ENCODE measurements around the gene TAF11L7. TPM values are rescaled to one million over a fixed set of nuclear protein-coding genes. Genes with fewer than 3 reads are reported as not detected.
"Not testable (repeated sequence)": the region's sequence is repeated elsewhere in the genome, so short reads cannot be mapped to it uniquely, and the experiment has no call there.

The TAF11L7 gene
- not detected in 2 replicates for total RNA-seq (2014; rRNA removed; shearing (Covaris generic); ENCODE audit: low replicate concordance)

- not testable (repeated sequence) for H3K9me3 ChIP-seq, H3K27me3 ChIP-seq, H3K36me3 ChIP-seq, DNase-seq, H3K4me3 ChIP-seq
These were observed at the start of gene TAF11L7 for GRCh38 chr5:17585658-17586057. TSS of gene TAF11L7 (minus strand) at chr5:17585758.

GRCh38 chr5:17634160-17634559 is 48.6 kb upstream of the TAF11L7 start, which contains the start of gene TAF11L14:
TSS of gene TAF11L14 (plus strand) at chr5:17634460.
- no peak for DNase-seq
- H3K27me3 ChIP-seq = peaks cover 2% of the 10 kb centered on the region; the same call in 1 of the 2 replicates
- H3K4me3 ChIP-seq = no peak within 1 kb of the TSS
- no peaks in the 10 kb centered on the region for H3K36me3 ChIP-seq
- H3K9me3 ChIP-seq = no peaks in the 10 kb centered on the region

- H3K4me3 ChIP-seq, H3K27me3 ChIP-seq, H3K9me3 ChIP-seq, H3K36me3 ChIP-seq, DNase-seq: not testable (repeated sequence)
These were observed 46.2 kb upstream of the TAF11L7 start, which contains the start of gene TAF11L13 for GRCh38 chr5:17631788-17632187. TSS of gene TAF11L13 (plus strand) at chr5:17632088.

GRCh38 chr5:17625686-17626085 is 40.1 kb upstream of the TAF11L7 start:
- Histone ChIP-seq H3K4me3 (no peak overlapping the region), H3K27me3 (peaks cover 4% of the 10 kb centered on the region), H3K9me3 (no peaks in the 10 kb centered on the region), H3K36me3 (no peaks in the 10 kb centered on the region)
- DNase-seq = no peak

- Histone ChIP-seq H3K36me3 (no peaks in the 10 kb centered on the region), H3K27me3 (no peaks in the 10 kb centered on the region), H3K4me3 (no peak overlapping the region), H3K9me3 (no peaks in the 10 kb centered on the region)
- DNase-seq = no peak
These were observed 35.1 kb upstream of the TAF11L7 start for GRCh38 chr5:17620627-17621026.

GRCh38 chr5:17619354-17619753 is 33.8 kb upstream of the TAF11L7 start:
- H3K9me3 ChIP-seq = no peaks in the 10 kb centered on the region
- H3K27me3 ChIP-seq = no peaks in the 10 kb centered on the region
- no peak overlapping the region for H3K4me3 ChIP-seq
- peak; percentile 74 for DNase-seq
- no peaks in the 10 kb centered on the region for H3K36me3 ChIP-seq

- no peak for DNase-seq
- H3K27me3 ChIP-seq = no peaks in the 10 kb centered on the region
- no peaks in the 10 kb centered on the region for H3K9me3 ChIP-seq
- no peak overlapping the region for H3K4me3 ChIP-seq
- H3K36me3 ChIP-seq = no peaks in the 10 kb centered on the region
These were observed 29.5 kb upstream of the TAF11L7 start for GRCh38 chr5:17614872-17615605.

- H3K36me3 ChIP-seq, DNase-seq, H3K9me3 ChIP-seq, H3K4me3 ChIP-seq, H3K27me3 ChIP-seq: not testable (repeated sequence)
These were observed 24.5 kb upstream of the TAF11L7 start, which contains the start of gene TAF11L12 for GRCh38 chr5:17610092-17610491. TSS of gene TAF11L12 (plus strand) at chr5:17610392.

GRCh38 chr5:17607461-17607860 is 21.9 kb upstream of the TAF11L7 start:
- not testable (repeated sequence) for H3K9me3 ChIP-seq, H3K36me3 ChIP-seq, H3K27me3 ChIP-seq, H3K4me3 ChIP-seq, DNase-seq

GRCh38 chr5:17604951-17605350 is 19.4 kb upstream of the TAF11L7 start:
- no peak overlapping the region for H3K4me3 ChIP-seq
- H3K36me3 ChIP-seq = no peaks in the 10 kb centered on the region
- no peaks in the 10 kb centered on the region for H3K27me3 ChIP-seq
- no peak for DNase-seq
- H3K9me3 ChIP-seq = 0 out of 2 replicates have a peak, but pooled peaks cover 2% of the 10 kb centered on the region

- DNase-seq, H3K27me3 ChIP-seq, H3K36me3 ChIP-seq, H3K9me3 ChIP-seq, H3K4me3 ChIP-seq: not testable (repeated sequence)
These were observed 18.3 kb upstream of the TAF11L7 start, which contains the start of gene TAF11L11 for GRCh38 chr5:17603880-17604279. TSS of gene TAF11L11 (plus strand) at chr5:17604183.

GRCh38 chr5:17597728-17598127 is 12.2 kb upstream of the TAF11L7 start, which contains the start of gene TAF11L10:
TSS of gene TAF11L10 (minus strand) at chr5:17597828.
- not testable (repeated sequence) for H3K9me3 ChIP-seq, H3K27me3 ChIP-seq, DNase-seq, H3K36me3 ChIP-seq, H3K4me3 ChIP-seq

- not testable (repeated sequence) for H3K4me3 ChIP-seq, H3K9me3 ChIP-seq, H3K36me3 ChIP-seq, H3K27me3 ChIP-seq
- peak; percentile 23 for DNase-seq
These were observed 8.7 kb upstream of the TAF11L7 start, which contains the start of gene TAF11L9 for GRCh38 chr5:17594255-17594654. TSS of gene TAF11L9 (minus strand) at chr5:17594394.

GRCh38 chr5:17590860-17591259 is 5.3 kb upstream of the TAF11L7 start, which contains the start of gene TAF11L8:
TSS of gene TAF11L8 (minus strand) at chr5:17590960.
- not testable (repeated sequence) for H3K36me3 ChIP-seq, H3K4me3 ChIP-seq, DNase-seq, H3K9me3 ChIP-seq, H3K27me3 ChIP-seq

Other genes with a start within 250 kb of the TAF11L7 start
- not detected in 2 replicates for gene TAF11L2, start 87.5 kb downstream of the TAF11L7 start, total RNA-seq (2014; rRNA removed; shearing (Covaris generic); ENCODE audit: low replicate concordance)
- not detected in 2 replicates for gene TAF11L3, start 67.4 kb downstream of the TAF11L7 start, total RNA-seq (2014; rRNA removed; shearing (Covaris generic); ENCODE audit: low replicate concordance)
- gene TAF11L4, start 64.0 kb downstream of the TAF11L7 start, total RNA-seq (2014; rRNA removed; shearing (Covaris generic); ENCODE audit: low replicate concordance) = not detected in 2 replicates
- not detected in 2 replicates for gene TAF11L5, start 60.5 kb downstream of the TAF11L7 start, total RNA-seq (2014; rRNA removed; shearing (Covaris generic); ENCODE audit: low replicate concordance)
- gene TAF11L6, start 57.1 kb downstream of the TAF11L7 start, total RNA-seq (2014; rRNA removed; shearing (Covaris generic); ENCODE audit: low replicate concordance) = not detected in 2 replicates
- not detected in 2 replicates for gene TAF11L8, start 5.2 kb upstream of the TAF11L7 start, total RNA-seq (2014; rRNA removed; shearing (Covaris generic); ENCODE audit: low replicate concordance)
- gene TAF11L9, start 8.6 kb upstream of the TAF11L7 start, total RNA-seq (2014; rRNA removed; shearing (Covaris generic); ENCODE audit: low replicate concordance) = not detected in 2 replicates
- not detected in 2 replicates for gene TAF11L10, start 12.1 kb upstream of the TAF11L7 start, total RNA-seq (2014; rRNA removed; shearing (Covaris generic); ENCODE audit: low replicate concordance)
- not detected in 2 replicates for gene TAF11L11, start 18.4 kb upstream of the TAF11L7 start, total RNA-seq (2014; rRNA removed; shearing (Covaris generic); ENCODE audit: low replicate concordance)
- gene TAF11L12, start 24.6 kb upstream of the TAF11L7 start, total RNA-seq (2014; rRNA removed; shearing (Covaris generic); ENCODE audit: low replicate concordance) = not detected in 2 replicates
- gene TAF11L13, start 46.3 kb upstream of the TAF11L7 start, total RNA-seq (2014; rRNA removed; shearing (Covaris generic); ENCODE audit: low replicate concordance) = not detected in 2 replicates
- not detected in 2 replicates for gene TAF11L14, start 48.7 kb upstream of the TAF11L7 start, total RNA-seq (2014; rRNA removed; shearing (Covaris generic); ENCODE audit: low replicate concordance)

Data from MG63 (cell line).